Measurements from ENCODE around the gene CDHR5.

CDHR5 gene

DNA sequence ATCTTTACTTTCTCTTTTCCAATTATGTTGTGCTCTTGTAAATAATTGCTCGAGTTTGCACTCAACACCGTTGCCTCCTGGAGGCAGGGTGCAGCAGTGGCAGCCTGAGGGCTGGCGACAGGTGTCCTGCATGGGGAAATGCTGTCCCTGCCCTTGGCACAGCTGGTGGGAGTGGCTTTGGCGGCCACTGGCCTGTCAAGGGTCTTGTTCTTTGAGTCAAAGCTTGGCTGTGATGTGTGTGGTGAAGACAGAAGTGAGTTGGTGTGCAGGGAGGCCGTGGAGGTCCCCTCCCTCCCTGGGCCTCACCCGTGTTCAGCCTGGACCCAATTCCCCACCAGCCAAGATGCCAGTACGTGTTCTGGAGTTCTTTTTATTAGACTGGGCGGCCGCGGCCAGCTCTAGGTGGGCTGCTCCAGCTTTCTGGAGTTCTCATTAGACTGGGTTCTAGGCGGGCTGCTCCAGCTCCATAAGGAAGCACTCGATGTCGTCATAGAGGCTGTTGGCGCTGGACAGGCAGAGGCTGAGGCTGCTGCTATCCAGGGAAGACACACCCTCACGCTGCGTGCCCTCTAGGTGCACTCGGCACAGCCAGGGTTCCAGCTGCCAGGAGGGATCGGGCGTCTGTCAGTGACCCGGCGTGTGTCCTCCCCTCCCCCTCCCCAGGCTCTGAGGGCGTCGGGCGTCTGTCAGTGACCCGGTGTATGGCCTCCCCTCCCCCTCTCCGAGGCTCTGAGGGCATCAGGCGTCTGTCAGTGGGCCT is 12.4 kb downstream of the CDHR5 start:
- no peak overlapping the region for H3K4me3 ChIP-seq (ENCODE audit: low read depth, low read length)
- H3K36me3 ChIP-seq (ENCODE audit: control insufficient read depth, insufficient read depth, low read length): peaks cover 55% of the 10 kb centered on the region
- H3K27me3 ChIP-seq (ENCODE audit: control insufficient read depth, insufficient read depth, low read length): no peaks in the 10 kb centered on the region
- H3K4me1 ChIP-seq (ENCODE audit: control insufficient read depth, insufficient read depth, low read length): no peaks in the 10 kb centered on the region
- H3K9ac ChIP-seq (ENCODE audit: low read depth, low read length): no peak overlapping the region
- H3K9me3 ChIP-seq (ENCODE audit: control insufficient read depth, insufficient read depth, low read length): no peaks in the 10 kb centered on the region

- H3K27me3 ChIP-seq (ENCODE audit: control insufficient read depth, insufficient read depth, low read length): no peaks in the 10 kb centered on the region
- no peaks in the 10 kb centered on the region for H3K4me1 ChIP-seq (ENCODE audit: control insufficient read depth, insufficient read depth, low read length)
- H3K9ac ChIP-seq (ENCODE audit: low read depth, low read length): no peak overlapping the region
- H3K4me3 ChIP-seq (ENCODE audit: low read depth, low read length): no peak overlapping the region
- H3K36me3 ChIP-seq (ENCODE audit: control insufficient read depth, insufficient read depth, low read length): peaks cover 66% of the 10 kb centered on the region
- no peaks in the 10 kb centered on the region for H3K9me3 ChIP-seq (ENCODE audit: control insufficient read depth, insufficient read depth, low read length)
Measured at GRCh38 chr11:611001-611996, 13.5 kb downstream of the CDHR5 start.

GRCh38 chr11:610146-610801 is 14.5 kb downstream of the CDHR5 start:
- Histone ChIP-seq H3K27me3 (ENCODE audit: control insufficient read depth, insufficient read depth, low read length) (no peaks in the 10 kb centered on the region), H3K4me3 (ENCODE audit: low read depth, low read length) (no peak overlapping the region), H3K36me3 (ENCODE audit: control insufficient read depth, insufficient read depth, low read length) (peaks cover 76% of the 10 kb centered on the region), H3K9ac (ENCODE audit: low read depth, low read length) (no peak overlapping the region), H3K9me3 (ENCODE audit: control insufficient read depth, insufficient read depth, low read length) (no peaks in the 10 kb centered on the region), H3K4me1 (ENCODE audit: control insufficient read depth, insufficient read depth, low read length) (no peaks in the 10 kb centered on the region)

DNA sequence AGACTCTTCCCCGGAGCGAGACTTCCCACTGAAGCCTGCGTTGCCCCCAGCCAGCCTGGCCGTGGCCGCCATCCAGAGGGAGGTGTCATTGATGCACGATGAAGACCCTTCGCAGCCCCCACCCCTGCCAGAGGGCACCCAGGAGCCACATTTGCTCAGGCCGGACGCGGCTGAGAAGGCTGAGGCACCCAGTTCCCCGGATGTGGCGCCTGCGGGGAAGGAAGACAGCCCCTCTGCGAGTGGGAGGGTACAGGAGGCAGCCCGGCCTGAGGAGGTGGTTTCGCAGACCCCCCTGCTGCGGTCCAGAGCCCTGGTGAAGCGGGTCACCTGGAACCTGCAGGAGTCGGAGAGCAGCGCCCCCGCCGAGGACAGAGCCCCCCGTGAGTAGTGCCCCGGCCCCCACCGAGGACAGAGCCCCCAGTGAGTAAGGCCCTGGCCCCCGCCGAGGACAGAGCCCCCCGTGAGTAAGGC is 15.4 kb downstream of the CDHR5 start:
- Histone ChIP-seq H3K4me1 (ENCODE audit: control insufficient read depth, insufficient read depth, low read length) (no peaks in the 10 kb centered on the region), H3K27me3 (ENCODE audit: control insufficient read depth, insufficient read depth, low read length) (no peaks in the 10 kb centered on the region), H3K4me3 (ENCODE audit: low read depth, low read length) (no peak overlapping the region), H3K36me3 (ENCODE audit: control insufficient read depth, insufficient read depth, low read length) (peaks cover 84% of the 10 kb centered on the region), H3K9ac (ENCODE audit: low read depth, low read length) (no peak overlapping the region), H3K9me3 (ENCODE audit: control insufficient read depth, insufficient read depth, low read length) (no peaks in the 10 kb centered on the region)

DNA sequence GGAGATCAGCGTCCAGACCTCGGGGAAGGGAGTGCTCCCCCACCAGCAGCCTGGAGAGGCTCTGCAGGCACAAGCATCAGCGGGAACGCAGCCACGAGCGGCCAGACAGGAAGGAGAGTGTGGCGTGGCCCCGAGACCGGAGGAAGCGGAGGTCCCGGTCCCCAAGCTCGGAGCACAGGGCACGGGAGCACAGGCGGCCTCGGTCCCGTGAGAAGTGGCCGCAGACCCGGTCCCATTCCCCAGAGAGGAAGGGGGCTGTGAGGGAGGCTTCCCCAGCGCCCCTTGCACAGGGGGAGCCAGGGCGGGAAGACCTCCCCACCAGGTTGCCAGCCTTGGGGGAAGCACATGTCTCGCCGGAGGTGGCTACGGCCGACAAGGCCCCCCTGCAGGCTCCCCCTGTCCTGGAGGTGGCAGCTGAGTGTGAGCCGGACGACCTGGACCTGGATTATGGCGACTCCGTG is 15.9 kb downstream of the CDHR5 start:
- Histone ChIP-seq H3K9me3 (ENCODE audit: control insufficient read depth, insufficient read depth, low read length) (no peaks in the 10 kb centered on the region), H3K9ac (ENCODE audit: low read depth, low read length) (no peak overlapping the region), H3K4me3 (ENCODE audit: low read depth, low read length) (no peak overlapping the region), H3K4me1 (ENCODE audit: control insufficient read depth, insufficient read depth, low read length) (no peaks in the 10 kb centered on the region), H3K36me3 (ENCODE audit: control insufficient read depth, insufficient read depth, low read length) (peaks cover 89% of the 10 kb centered on the region), H3K27me3 (ENCODE audit: control insufficient read depth, insufficient read depth, low read length) (no peaks in the 10 kb centered on the region)

- Histone ChIP-seq H3K4me1 (ENCODE audit: control insufficient read depth, insufficient read depth, low read length) (no peaks in the 10 kb centered on the region), H3K4me3 (ENCODE audit: low read depth, low read length) (no peak overlapping the region), H3K9ac (ENCODE audit: low read depth, low read length) (no peak overlapping the region), H3K27me3 (ENCODE audit: control insufficient read depth, insufficient read depth, low read length) (no peaks in the 10 kb centered on the region), H3K9me3 (ENCODE audit: control insufficient read depth, insufficient read depth, low read length) (no peaks in the 10 kb centered on the region), H3K36me3 (ENCODE audit: control insufficient read depth, insufficient read depth, low read length) (peaks cover 93% of the 10 kb centered on the region)
Measured at GRCh38 chr11:607971-608659, 16.6 kb downstream of the CDHR5 start.

- H3K36me3 ChIP-seq (ENCODE audit: control insufficient read depth, insufficient read depth, low read length): peaks cover 92% of the 10 kb centered on the region
- no peaks in the 10 kb centered on the region for H3K4me1 ChIP-seq (ENCODE audit: control insufficient read depth, insufficient read depth, low read length)
- no peak overlapping the region for H3K9ac ChIP-seq (ENCODE audit: low read depth, low read length)
- H3K27me3 ChIP-seq (ENCODE audit: control insufficient read depth, insufficient read depth, low read length): no peaks in the 10 kb centered on the region
- no peak overlapping the region for H3K4me3 ChIP-seq (ENCODE audit: low read depth, low read length)
- H3K9me3 ChIP-seq (ENCODE audit: control insufficient read depth, insufficient read depth, low read length): no peaks in the 10 kb centered on the region
Measured at GRCh38 chr11:607020-607780, 17.6 kb downstream of the CDHR5 start.

DNA sequence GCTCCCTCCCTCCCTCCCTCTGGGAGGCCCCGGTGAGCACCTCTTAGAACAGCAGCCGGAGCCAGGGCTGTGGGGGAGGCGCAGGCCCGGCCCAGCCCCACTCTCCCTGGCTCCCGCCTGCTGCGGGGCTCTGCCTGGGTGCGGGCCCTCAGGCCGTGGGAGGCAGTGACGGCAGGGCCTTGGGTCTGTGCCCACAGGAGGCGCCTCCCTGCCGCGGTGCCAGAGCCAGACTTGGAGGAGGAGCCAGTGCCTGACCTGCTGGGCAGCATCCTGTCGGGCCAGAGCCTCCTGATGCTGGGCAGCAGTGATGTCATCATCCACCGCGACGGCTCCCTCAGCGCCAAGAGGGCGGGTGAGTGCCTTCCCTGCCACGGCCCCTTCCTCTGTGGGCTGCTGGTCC is 18.5 kb downstream of the CDHR5 start:
- H3K36me3 ChIP-seq (ENCODE audit: control insufficient read depth, insufficient read depth, low read length): peaks cover 94% of the 10 kb centered on the region
- no peaks in the 10 kb centered on the region for H3K27me3 ChIP-seq (ENCODE audit: control insufficient read depth, insufficient read depth, low read length)
- no peak overlapping the region for H3K4me3 ChIP-seq (ENCODE audit: low read depth, low read length)
- no peaks in the 10 kb centered on the region for H3K4me1 ChIP-seq (ENCODE audit: control insufficient read depth, insufficient read depth, low read length)
- no peaks in the 10 kb centered on the region for H3K9me3 ChIP-seq (ENCODE audit: control insufficient read depth, insufficient read depth, low read length)
- no peak overlapping the region for H3K9ac ChIP-seq (ENCODE audit: low read depth, low read length)

DNA sequence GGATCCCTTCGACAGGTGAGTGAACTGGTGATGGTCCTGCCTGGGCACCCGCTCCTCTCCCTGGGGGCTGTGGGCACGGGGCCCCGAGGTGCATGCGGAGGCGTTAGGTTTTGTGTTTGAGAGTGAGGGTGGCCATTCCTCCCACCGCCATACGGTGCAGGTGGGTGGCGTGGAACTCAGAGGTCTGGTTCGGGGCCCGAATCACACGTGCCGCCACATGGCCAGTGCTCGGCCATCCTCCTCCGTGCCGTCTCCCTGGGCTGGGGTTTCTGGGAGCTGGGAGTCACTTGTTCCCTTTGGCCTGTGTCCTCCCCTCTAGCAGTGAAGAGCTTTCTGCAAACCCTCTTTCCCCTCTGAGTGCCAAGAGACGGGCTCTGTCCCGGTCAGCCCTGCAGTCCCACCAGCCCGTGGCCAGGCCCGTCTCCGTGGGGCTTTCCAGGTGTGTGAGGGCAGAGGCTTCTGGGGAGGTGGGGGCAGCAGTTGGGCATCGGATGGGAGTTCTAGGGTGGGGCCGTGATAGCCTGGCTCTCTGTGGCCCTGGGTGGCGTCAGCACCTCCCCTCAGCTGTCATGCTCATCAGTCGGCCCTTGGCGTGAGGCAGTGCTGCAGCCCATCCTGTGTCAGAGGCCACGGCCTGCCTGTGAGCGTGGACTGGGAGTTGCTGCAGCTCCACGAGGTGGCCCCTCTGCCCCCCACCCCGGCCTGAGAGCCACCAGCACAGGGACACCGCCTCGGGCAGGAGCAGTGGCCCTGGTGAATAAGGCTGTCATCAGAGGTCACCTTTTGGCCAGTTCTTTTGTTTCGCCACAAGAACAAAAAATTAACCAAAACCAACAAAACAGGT is 19.2 kb downstream of the CDHR5 start:
- Histone ChIP-seq H3K4me1 (ENCODE audit: control insufficient read depth, insufficient read depth, low read length) (no peaks in the 10 kb centered on the region), H3K4me3 (ENCODE audit: low read depth, low read length) (no peak overlapping the region), H3K9me3 (ENCODE audit: control insufficient read depth, insufficient read depth, low read length) (no peaks in the 10 kb centered on the region), H3K27me3 (ENCODE audit: control insufficient read depth, insufficient read depth, low read length) (no peaks in the 10 kb centered on the region), H3K9ac (ENCODE audit: low read depth, low read length) (no peak overlapping the region), H3K36me3 (ENCODE audit: control insufficient read depth, insufficient read depth, low read length) (peaks cover 90% of the 10 kb centered on the region)

GRCh38 chr11:603154-603553 is 21.6 kb downstream of the CDHR5 start:
- Histone ChIP-seq H3K9ac (ENCODE audit: low read depth, low read length) (no peak overlapping the region), H3K9me3 (ENCODE audit: control insufficient read depth, insufficient read depth, low read length) (no peaks in the 10 kb centered on the region), H3K4me3 (ENCODE audit: low read depth, low read length) (no peak overlapping the region), H3K27me3 (ENCODE audit: control insufficient read depth, insufficient read depth, low read length) (no peaks in the 10 kb centered on the region), H3K4me1 (ENCODE audit: control insufficient read depth, insufficient read depth, low read length) (no peaks in the 10 kb centered on the region), H3K36me3 (ENCODE audit: control insufficient read depth, insufficient read depth, low read length) (peaks cover 79% of the 10 kb centered on the region)
